SK-N-SH (cell line): Measurements from ENCODE around the gene ACTR8. TPM values are rescaled to one million over a fixed set of nuclear protein-coding genes. Genes with fewer than 3 reads are reported as not detected.

Experiments
- CTCF ChIA-PET: fragments of 300-600, 350-600 bp; formaldehyde crosslinking; extraction: SDS; loops from one replicate; lab custom pipeline; 2021; lab: Yijun Ruan, JAX
- POLR2A ChIA-PET: fragments of 350-600 bp; sonication (Branson Sonifier 250); formaldehyde crosslinking; extraction: SDS; loops from one replicate; lab custom pipeline; 2020; ENCODE audit warnings: antibody characterized with exemption, inconsistent platforms; lab: Yijun Ruan, JAX
- DNase-seq: peaks from one replicate; pipeline ENCODE4 v3.0.0; 2012
- H2AFZ ChIP-seq: fragments of 200-600 bp; sonication (generic); 2 replicates; pipeline ENCODE4 v1.8.1; 2016; ENCODE audit warnings: antibody characterized with exemption, mild to moderate bottlenecking, low read depth
- H3F3A ChIP-seq: fragments of 200-600 bp; sonication (generic); replicated peaks from 2 replicates; pipeline ENCODE3; 2016; ENCODE audit warnings: antibody characterized with exemption, mild to moderate bottlenecking; ENCODE audit not compliant: insufficient read depth
- H3K27ac ChIP-seq, 2 experiments: fragments of 200-500 bp in 1 of 2; fragments of 200-600 bp in 1 of 2; sonication (Bioruptor generic) in 1 of 2; sonication (generic), shearing (Covaris generic) in 1 of 2; 2 replicates each; pipeline versions ENCODE4 v1.5.1 to v1.6.1; 2014 to 2016; ENCODE audit warnings: low read depth in 2 of 2, inconsistent platforms in 1 of 2, low read length in 1 of 2, mild to moderate bottlenecking in 1 of 2, mixed read lengths in 1 of 2
- H3K27me3 ChIP-seq: fragments of 200-600 bp; sonication (generic), shearing (Covaris generic); 2 replicates; pipeline ENCODE4 v1.6.1; 2016; ENCODE audit warnings: mixed run types; ENCODE audit not compliant: insufficient read depth
- H3K36me3 ChIP-seq, 2 experiments: fragments of 200-500 bp in 1 of 2; fragments of 200-600 bp in 1 of 2; sonication (Bioruptor generic) in 1 of 2; sonication (generic) in 1 of 2; replicated peaks in 1 of 2; 2 replicates each; pipeline versions ENCODE3 to v1.5.1; 2014 to 2016; ENCODE audit warnings: low read length in 1 of 2, mild to moderate bottlenecking in 1 of 2; ENCODE audit not compliant: insufficient read depth in 2 of 2, control insufficient read depth in 1 of 2
- H3K4me1 ChIP-seq, 2 experiments: fragments of 200-500 bp in 1 of 2; fragments of 200-600 bp in 1 of 2; sonication (Bioruptor generic) in 1 of 2; sonication (generic), shearing (Covaris generic) in 1 of 2; 2 replicates each; pipeline versions ENCODE4 v1.5.1 to v1.6.1; 2014 to 2016; ENCODE audit warnings: low read depth in 1 of 2, low read length in 1 of 2, mixed run types in 1 of 2; ENCODE audit not compliant: insufficient read depth in 2 of 2, control insufficient read depth in 1 of 2
- H3K4me2 ChIP-seq: fragments of 200-600 bp; sonication (generic), shearing (Covaris generic); 2 replicates; pipeline ENCODE4 v1.6.1; 2017; ENCODE audit warnings: mixed run types
- H3K4me3 ChIP-seq, 2 experiments: fragments of 200-500 bp in 1 of 2; fragments of 200-600 bp in 1 of 2; sonication (Bioruptor generic) in 1 of 2; sonication (generic), shearing (Covaris generic) in 1 of 2; 2 replicates each; pipeline versions ENCODE4 v1.5.1 to v1.8.1; 2014 to 2016; ENCODE audit warnings: low read depth in 2 of 2, inconsistent platforms in 1 of 2, low read length in 1 of 2, mild to moderate bottlenecking in 1 of 2, mixed read lengths in 1 of 2, moderate library complexity in 1 of 2
- H3K79me2 ChIP-seq: fragments of 200-600 bp; sonication (generic); 2 replicates; pipeline ENCODE4 v1.8.1; 2017; ENCODE audit warnings: mild to moderate bottlenecking; ENCODE audit not compliant: insufficient read depth
- H3K9ac ChIP-seq: fragments of 200-600 bp; sonication (generic); 2 replicates; pipeline ENCODE4 v1.6.1; 2017; ENCODE audit warnings: mixed run types
- H3K9me2 ChIP-seq: fragments of 200-600 bp; sonication (generic); 2 replicates; pipeline ENCODE4 v1.6.1; 2017; ENCODE audit warnings: mixed run types
- H3K9me3 ChIP-seq: fragments of 200-600 bp; sonication (generic); 2 replicates; pipeline ENCODE4 v1.6.1; 2017; ENCODE audit warnings: mixed run types, mild to moderate bottlenecking, moderate library complexity
- H4K20me1 ChIP-seq: fragments of 200-600 bp; sonication (generic); 2 replicates; pipeline ENCODE4 v1.6.1; 2017; ENCODE audit warnings: mild to moderate bottlenecking, mixed run types; ENCODE audit not compliant: insufficient read depth
- EP300 ChIP-seq, 2 experiments: IDR thresholded peaks; 2 replicates each; pipeline versions ENCODE4 v1.4.0 to v1.6.1; 2012; ENCODE audit warnings: borderline replicate concordance in 1 of 2, low read depth in 1 of 2, low read length in 1 of 2
- FOSL2 ChIP-seq: IDR thresholded peaks from 2 replicates; pipeline ENCODE4 v1.4.0; 2012; ENCODE audit warnings: low read depth, mild to moderate bottlenecking, moderate library complexity, borderline replicate concordance
- MAX ChIP-seq: IDR thresholded peaks from 2 replicates; pipeline ENCODE4 v1.4.0; 2012; ENCODE audit warnings: low read depth
- MEF2A ChIP-seq: IDR thresholded peaks from 2 replicates; pipeline ENCODE4 v1.4.0; 2012; ENCODE audit warnings: low read depth, borderline replicate concordance
- NRF1 ChIP-seq: IDR thresholded peaks from 2 replicates; pipeline ENCODE4 v1.6.1; 2012; ENCODE audit warnings: low read depth, mild to moderate bottlenecking, low read length
- RFX5 ChIP-seq: IDR thresholded peaks from 2 replicates; pipeline ENCODE4 v1.6.1; 2012; ENCODE audit warnings: mild to moderate bottlenecking, improper control_type of control experiment, low read length
- RXRA ChIP-seq: IDR thresholded peaks from 2 replicates; pipeline ENCODE4 v1.4.0; 2012; ENCODE audit warnings: low read depth, mild to moderate bottlenecking, borderline replicate concordance
- SIN3A ChIP-seq: IDR thresholded peaks from 2 replicates; pipeline ENCODE4 v1.6.1; 2012; ENCODE audit warnings: low read depth, mild to moderate bottlenecking, low read length, moderate library complexity, borderline replicate concordance
- TAF1 ChIP-seq: IDR thresholded peaks from 2 replicates; pipeline ENCODE4 v1.6.1; 2012; ENCODE audit warnings: low read depth, mild to moderate bottlenecking, low read length, moderate library complexity, borderline replicate concordance
- TCF12 ChIP-seq: IDR thresholded peaks from 2 replicates; pipeline ENCODE4 v1.4.0; 2012
- YY1 ChIP-seq: IDR thresholded peaks from 2 replicates; pipeline ENCODE4 v1.4.0; 2012; ENCODE audit warnings: low read depth, mild to moderate bottlenecking
- WGBS: methylation state at CpG from one replicate; pipeline ENCODE4 v1.1.6; 2017; ENCODE audit warnings: low lambda C conversion rate; 5-methylcytosine and 5-hydroxymethylcytosine counted together
- polyA plus RNA-seq, 3 experiments: library from polyadenylated mRNA; depleted of rRNA; stranded (reverse); fragments of >200 nt; gene quantifications; 2 replicates each; pipeline ENCODE4 v1.2.3, GENCODE V29; 2012
- TF ChIP-seq, protein P1 (sequence below): IDR thresholded peaks from 2 replicates; pipeline ENCODE4; 2012
- TF ChIP-seq, protein P2 (sequence below): IDR thresholded peaks from 2 replicates; pipeline ENCODE4 v1.4.0; 2012; ENCODE audit warnings: low read depth, borderline replicate concordance
- TF ChIP-seq, protein P3 (sequence below): fragments of 200-600 bp; sonication (generic); IDR thresholded peaks from 2 replicates; pipeline ENCODE4 v1.6.1; 2017; ENCODE audit warnings: antibody characterized with exemption, mild to moderate bottlenecking, moderate library complexity
- TF ChIP-seq, protein P4 (sequence below): IDR thresholded peaks from 2 replicates; pipeline ENCODE4 v1.6.1; 2012; ENCODE audit warnings: mild to moderate bottlenecking, low read depth, low read length, moderate library complexity

Gene ACTR8
- polyA plus RNA-seq, 1 of the 3 experiments (the other 2 are of a cell fraction): 17.7 TPM

DNA sequence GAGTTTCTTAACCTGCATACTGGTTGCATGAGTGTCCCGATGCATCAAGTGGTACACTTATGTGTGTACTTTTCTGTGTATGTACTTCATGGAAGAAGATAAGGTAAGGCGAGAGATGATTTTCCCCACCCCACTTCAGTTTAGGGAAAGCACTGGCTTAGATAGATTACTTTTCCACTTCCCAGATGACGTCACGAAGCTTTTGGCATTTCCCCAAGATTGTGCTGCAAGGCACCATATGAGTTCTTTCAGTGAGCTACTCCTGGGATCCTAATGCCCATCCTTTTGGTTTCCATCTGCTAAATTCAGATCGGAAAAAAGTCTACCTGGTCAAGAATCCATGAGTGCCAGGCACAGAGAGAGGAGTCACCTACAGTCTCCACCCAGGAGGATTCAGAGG, 31.1 kb downstream of the ACTR8 start:
- H2AFZ ChIP-seq: no peak overlapping the region
- ChIA-PET CTCF (interaction anchor here (0.7 to 1.8 kb wide), 3 partner anchors 9 to 476 kb away, joined by 3 to 4 read pairs (median 3); no protein-coding TSS in a partner anchor), POLR2A (no interaction called here)
- no peak overlapping the region for H3K4me3 ChIP-seq
- TF ChIP-seq MAX (no peak), TCF12 (no peak), MEF2A (no peak), TAF1 (no peak), YY1 (no peak), SIN3A (no peak), FOSL2 (no peak), RXRA (no peak), NRF1 (no peak)
- TF ChIP-seq, protein P1, sequence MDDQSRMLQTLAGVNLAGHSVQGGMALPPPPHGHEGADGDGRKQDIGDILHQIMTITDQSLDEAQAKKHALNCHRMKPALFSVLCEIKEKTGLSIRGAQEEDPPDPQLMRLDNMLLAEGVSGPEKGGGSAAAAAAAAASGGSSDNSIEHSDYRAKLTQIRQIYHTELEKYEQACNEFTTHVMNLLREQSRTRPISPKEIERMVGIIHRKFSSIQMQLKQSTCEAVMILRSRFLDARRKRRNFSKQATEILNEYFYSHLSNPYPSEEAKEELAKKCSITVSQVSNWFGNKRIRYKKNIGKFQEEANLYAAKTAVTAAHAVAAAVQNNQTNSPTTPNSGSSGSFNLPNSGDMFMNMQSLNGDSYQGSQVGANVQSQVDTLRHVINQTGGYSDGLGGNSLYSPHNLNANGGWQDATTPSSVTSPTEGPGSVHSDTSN: no peak
- TF ChIP-seq, protein P2, sequence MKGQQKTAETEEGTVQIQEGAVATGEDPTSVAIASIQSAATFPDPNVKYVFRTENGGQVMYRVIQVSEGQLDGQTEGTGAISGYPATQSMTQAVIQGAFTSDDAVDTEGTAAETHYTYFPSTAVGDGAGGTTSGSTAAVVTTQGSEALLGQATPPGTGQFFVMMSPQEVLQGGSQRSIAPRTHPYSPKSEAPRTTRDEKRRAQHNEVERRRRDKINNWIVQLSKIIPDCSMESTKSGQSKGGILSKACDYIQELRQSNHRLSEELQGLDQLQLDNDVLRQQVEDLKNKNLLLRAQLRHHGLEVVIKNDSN: no peak
- TF ChIP-seq, protein P3, sequence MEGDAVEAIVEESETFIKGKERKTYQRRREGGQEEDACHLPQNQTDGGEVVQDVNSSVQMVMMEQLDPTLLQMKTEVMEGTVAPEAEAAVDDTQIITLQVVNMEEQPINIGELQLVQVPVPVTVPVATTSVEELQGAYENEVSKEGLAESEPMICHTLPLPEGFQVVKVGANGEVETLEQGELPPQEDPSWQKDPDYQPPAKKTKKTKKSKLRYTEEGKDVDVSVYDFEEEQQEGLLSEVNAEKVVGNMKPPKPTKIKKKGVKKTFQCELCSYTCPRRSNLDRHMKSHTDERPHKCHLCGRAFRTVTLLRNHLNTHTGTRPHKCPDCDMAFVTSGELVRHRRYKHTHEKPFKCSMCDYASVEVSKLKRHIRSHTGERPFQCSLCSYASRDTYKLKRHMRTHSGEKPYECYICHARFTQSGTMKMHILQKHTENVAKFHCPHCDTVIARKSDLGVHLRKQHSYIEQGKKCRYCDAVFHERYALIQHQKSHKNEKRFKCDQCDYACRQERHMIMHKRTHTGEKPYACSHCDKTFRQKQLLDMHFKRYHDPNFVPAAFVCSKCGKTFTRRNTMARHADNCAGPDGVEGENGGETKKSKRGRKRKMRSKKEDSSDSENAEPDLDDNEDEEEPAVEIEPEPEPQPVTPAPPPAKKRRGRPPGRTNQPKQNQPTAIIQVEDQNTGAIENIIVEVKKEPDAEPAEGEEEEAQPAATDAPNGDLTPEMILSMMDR: no peak
- H3K9me2 ChIP-seq: no peaks in the 10 kb centered on the region
- no peak overlapping the region for H3K27ac ChIP-seq
- H3K9ac ChIP-seq: no peak overlapping the region
- peaks cover 12% of the 10 kb centered on the region for H3K27me3 ChIP-seq
- no peaks in the 10 kb centered on the region for H3K36me3 ChIP-seq
- no peak for DNase-seq
- H3F3A ChIP-seq: no peaks in the 10 kb centered on the region
- H3K4me1 ChIP-seq: peaks cover 0 to 8% of the 10 kb centered on the region in 2 experiments; a peak in 1 of 4 replicates
- WGBS: 79% methylated on average over 5 of the region's 5 CpGs
- H3K79me2 ChIP-seq: no peaks in the 10 kb centered on the region
- no peaks in the 10 kb centered on the region for H3K9me3 ChIP-seq
- H4K20me1 ChIP-seq: no peaks in the 10 kb centered on the region
- no peak overlapping the region for H3K4me2 ChIP-seq

DNA sequence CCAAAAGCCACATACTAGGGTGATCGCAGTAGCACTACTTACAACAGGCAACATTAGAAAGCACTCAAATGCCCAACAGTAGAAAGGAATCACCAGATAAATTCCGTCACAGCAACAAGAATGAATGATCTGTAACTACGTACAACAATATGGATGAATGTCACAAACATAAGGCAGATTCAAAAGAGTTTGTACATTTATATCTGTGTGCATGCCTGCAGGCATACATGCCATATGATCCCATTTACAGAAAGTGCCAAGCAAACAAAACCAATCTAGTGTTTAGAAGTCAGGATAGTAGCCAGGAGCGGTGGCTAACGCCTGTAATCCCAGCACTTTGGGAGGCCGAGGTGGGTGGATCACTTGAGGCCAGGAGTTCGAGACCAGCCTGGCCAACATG, 32.0 kb downstream of the ACTR8 start:
- TF ChIP-seq RFX5 (no peak), MAX (no peak), EP300 (IDR thresholded peaks at IDR 0.05; ENCODE audit: borderline replicate concordance in 1 of 2, low read depth in 1 of 2, low read length in 1 of 2) (no peak), NRF1 (no peak), FOSL2 (no peak)
- TF ChIP-seq, protein P4, sequence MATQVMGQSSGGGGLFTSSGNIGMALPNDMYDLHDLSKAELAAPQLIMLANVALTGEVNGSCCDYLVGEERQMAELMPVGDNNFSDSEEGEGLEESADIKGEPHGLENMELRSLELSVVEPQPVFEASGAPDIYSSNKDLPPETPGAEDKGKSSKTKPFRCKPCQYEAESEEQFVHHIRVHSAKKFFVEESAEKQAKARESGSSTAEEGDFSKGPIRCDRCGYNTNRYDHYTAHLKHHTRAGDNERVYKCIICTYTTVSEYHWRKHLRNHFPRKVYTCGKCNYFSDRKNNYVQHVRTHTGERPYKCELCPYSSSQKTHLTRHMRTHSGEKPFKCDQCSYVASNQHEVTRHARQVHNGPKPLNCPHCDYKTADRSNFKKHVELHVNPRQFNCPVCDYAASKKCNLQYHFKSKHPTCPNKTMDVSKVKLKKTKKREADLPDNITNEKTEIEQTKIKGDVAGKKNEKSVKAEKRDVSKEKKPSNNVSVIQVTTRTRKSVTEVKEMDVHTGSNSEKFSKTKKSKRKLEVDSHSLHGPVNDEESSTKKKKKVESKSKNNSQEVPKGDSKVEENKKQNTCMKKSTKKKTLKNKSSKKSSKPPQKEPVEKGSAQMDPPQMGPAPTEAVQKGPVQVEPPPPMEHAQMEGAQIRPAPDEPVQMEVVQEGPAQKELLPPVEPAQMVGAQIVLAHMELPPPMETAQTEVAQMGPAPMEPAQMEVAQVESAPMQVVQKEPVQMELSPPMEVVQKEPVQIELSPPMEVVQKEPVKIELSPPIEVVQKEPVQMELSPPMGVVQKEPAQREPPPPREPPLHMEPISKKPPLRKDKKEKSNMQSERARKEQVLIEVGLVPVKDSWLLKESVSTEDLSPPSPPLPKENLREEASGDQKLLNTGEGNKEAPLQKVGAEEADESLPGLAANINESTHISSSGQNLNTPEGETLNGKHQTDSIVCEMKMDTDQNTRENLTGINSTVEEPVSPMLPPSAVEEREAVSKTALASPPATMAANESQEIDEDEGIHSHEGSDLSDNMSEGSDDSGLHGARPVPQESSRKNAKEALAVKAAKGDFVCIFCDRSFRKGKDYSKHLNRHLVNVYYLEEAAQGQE: no peak
- no peak overlapping the region for H2AFZ ChIP-seq
- no peak overlapping the region for H3K4me3 ChIP-seq
- H3K9ac ChIP-seq: no peak overlapping the region
- CTCF ChIA-PET: interaction anchor here (1.8 kb wide), 1 partner anchor 475 kb away, joined by 4 read pairs; no protein-coding TSS in a partner anchor
- H4K20me1 ChIP-seq: no peaks in the 10 kb centered on the region
- no peak overlapping the region for H3K4me2 ChIP-seq
- H3K9me3 ChIP-seq: no peaks in the 10 kb centered on the region
- H3K79me2 ChIP-seq: no peaks in the 10 kb centered on the region
- H3K9me2 ChIP-seq: no peaks in the 10 kb centered on the region
- no peak overlapping the region for H3K27ac ChIP-seq
- WGBS: 86% methylated on average over 7 of the region's 7 CpGs
- peaks cover 21% of the 10 kb centered on the region for H3K27me3 ChIP-seq
- no peaks in the 10 kb centered on the region for H3K36me3 ChIP-seq
- H3K4me1 ChIP-seq: peaks cover 0 to 8% of the 10 kb centered on the region in 2 experiments; a peak in 1 of 4 replicates
- POLR2A ChIA-PET: no interaction called here
- DNase-seq: no peak
- H3F3A ChIP-seq: no peaks in the 10 kb centered on the region
